ENCODE measurements around the gene MORF4L1. TPM values are rescaled to one million over a fixed set of nuclear protein-coding genes. Genes with fewer than 3 reads are reported as not detected.

MORF4L1 gene
- total RNA-seq, 1 experiment from 2014 or later, result 428 TPM

GRCh38 chr15:78928616-78929093 is 56.0 kb downstream of the MORF4L1 start:
- DNase-seq (ENCODE audit: low spot score), result no peak
- POLR2A ChIA-PET (ENCODE audit: low non-redundant PET), result no interaction called here
- no peak overlapping the region for H3K27ac ChIP-seq (ENCODE audit: low read depth, low read length, poor library complexity, severe bottlenecking)
- H3K27me3 ChIP-seq (replicated peaks; ENCODE audit: insufficient read depth, low read depth, low read length, poor library complexity), result no peaks in the 10 kb centered on the region
- CTCF ChIA-PET, result no interaction called here
- H3K9me3 ChIP-seq (ENCODE audit: low read depth, low read length, poor library complexity, severe bottlenecking), result no peaks in the 10 kb centered on the region
- intact Hi-C loops (cut with micrococcal nuclease; ENCODE audit: unreplicated experiment), result no loop called here
- BruUV-seq (replicated peaks), result no TSS peak
- no peaks in the 10 kb centered on the region for H3K36me3 ChIP-seq (ENCODE audit: insufficient read depth, low read length, poor library complexity, severe bottlenecking)
- no peaks in the 10 kb centered on the region for H3K4me1 ChIP-seq (ENCODE audit: insufficient read depth, low read length, poor library complexity, severe bottlenecking)
- TF ChIP-seq EZH2 (IDR thresholded peaks at IDR 0.05; ENCODE audit: borderline replicate concordance, low read depth, low read length, poor library complexity, severe bottlenecking), result no peak
- TF ChIP-seq CTCF (conservative IDR thresholded peaks at IDR 0.05; ENCODE audit: low read depth, low read length), result no peak
- H3K4me3 ChIP-seq (ENCODE audit: low read depth, low read length, poor library complexity, severe bottlenecking), result no peak overlapping the region

GRCh38 chr15:78929536-78930264 is 57.0 kb downstream of the MORF4L1 start:
- CTCF ChIA-PET, result no interaction called here

GRCh38 chr15:78930577-78931388 is 58.1 kb downstream of the MORF4L1 start:
- no peak for TF ChIP-seq CTCF (conservative IDR thresholded peaks at IDR 0.05; ENCODE audit: low read depth, low read length)
- TF ChIP-seq EZH2 (IDR thresholded peaks at IDR 0.05; ENCODE audit: borderline replicate concordance, low read depth, low read length, poor library complexity, severe bottlenecking), result no peak
- no peak overlapping the region for H3K4me3 ChIP-seq (ENCODE audit: low read depth, low read length, poor library complexity, severe bottlenecking)
- ChIA-PET CTCF (no interaction called here), POLR2A (ENCODE audit: low non-redundant PET) (no interaction called here)
- DNase-seq (ENCODE audit: low spot score), result no peak
- BruUV-seq (replicated peaks), result no TSS peak
- H3K9me3 ChIP-seq (ENCODE audit: low read depth, low read length, poor library complexity, severe bottlenecking), result no peaks in the 10 kb centered on the region
- H3K27ac ChIP-seq (ENCODE audit: low read depth, low read length, poor library complexity, severe bottlenecking), result no peak overlapping the region
- H3K4me1 ChIP-seq (ENCODE audit: insufficient read depth, low read length, poor library complexity, severe bottlenecking), result no peaks in the 10 kb centered on the region
- no peaks in the 10 kb centered on the region for H3K36me3 ChIP-seq (ENCODE audit: insufficient read depth, low read length, poor library complexity, severe bottlenecking)
- intact Hi-C loops (cut with micrococcal nuclease; ENCODE audit: unreplicated experiment), result no loop called here
- no peaks in the 10 kb centered on the region for H3K27me3 ChIP-seq (replicated peaks; ENCODE audit: insufficient read depth, low read depth, low read length, poor library complexity)

More at GRCh38 chr15:78929536-78930264, 57.0 kb downstream of the MORF4L1 start:
- no peaks in the 10 kb centered on the region for H3K36me3 ChIP-seq (ENCODE audit: insufficient read depth, low read length, poor library complexity, severe bottlenecking)
- intact Hi-C loops (cut with micrococcal nuclease; ENCODE audit: unreplicated experiment), result no loop called here
- no peaks in the 10 kb centered on the region for H3K9me3 ChIP-seq (ENCODE audit: low read depth, low read length, poor library complexity, severe bottlenecking)
- H3K27ac ChIP-seq (ENCODE audit: low read depth, low read length, poor library complexity, severe bottlenecking), result no peak overlapping the region
- H3K4me1 ChIP-seq (ENCODE audit: insufficient read depth, low read length, poor library complexity, severe bottlenecking), result no peaks in the 10 kb centered on the region
- POLR2A ChIA-PET (ENCODE audit: low non-redundant PET), result no interaction called here
- BruUV-seq (replicated peaks), result no TSS peak
- no peak overlapping the region for H3K4me3 ChIP-seq (ENCODE audit: low read depth, low read length, poor library complexity, severe bottlenecking)
- H3K27me3 ChIP-seq (replicated peaks; ENCODE audit: insufficient read depth, low read depth, low read length, poor library complexity), result no peaks in the 10 kb centered on the region
- no peak for DNase-seq (ENCODE audit: low spot score)
- TF ChIP-seq EZH2 (IDR thresholded peaks at IDR 0.05; ENCODE audit: borderline replicate concordance, low read depth, low read length, poor library complexity, severe bottlenecking), result no peak
- TF ChIP-seq CTCF (conservative IDR thresholded peaks at IDR 0.05; ENCODE audit: low read depth, low read length), result no peak
